ENCODE results near the gene METTL5. TPM values are rescaled to one million over a fixed set of nuclear protein-coding genes. Genes with fewer than 3 reads are reported as not detected.
"Not testable (repeated sequence)": the region's sequence is repeated elsewhere in the genome, so short reads cannot be mapped to it uniquely, and the experiment has no call there.

Gene METTL5
- total RNA-seq, result 38.5 and 43.7 TPM in 2 replicates

DNA sequence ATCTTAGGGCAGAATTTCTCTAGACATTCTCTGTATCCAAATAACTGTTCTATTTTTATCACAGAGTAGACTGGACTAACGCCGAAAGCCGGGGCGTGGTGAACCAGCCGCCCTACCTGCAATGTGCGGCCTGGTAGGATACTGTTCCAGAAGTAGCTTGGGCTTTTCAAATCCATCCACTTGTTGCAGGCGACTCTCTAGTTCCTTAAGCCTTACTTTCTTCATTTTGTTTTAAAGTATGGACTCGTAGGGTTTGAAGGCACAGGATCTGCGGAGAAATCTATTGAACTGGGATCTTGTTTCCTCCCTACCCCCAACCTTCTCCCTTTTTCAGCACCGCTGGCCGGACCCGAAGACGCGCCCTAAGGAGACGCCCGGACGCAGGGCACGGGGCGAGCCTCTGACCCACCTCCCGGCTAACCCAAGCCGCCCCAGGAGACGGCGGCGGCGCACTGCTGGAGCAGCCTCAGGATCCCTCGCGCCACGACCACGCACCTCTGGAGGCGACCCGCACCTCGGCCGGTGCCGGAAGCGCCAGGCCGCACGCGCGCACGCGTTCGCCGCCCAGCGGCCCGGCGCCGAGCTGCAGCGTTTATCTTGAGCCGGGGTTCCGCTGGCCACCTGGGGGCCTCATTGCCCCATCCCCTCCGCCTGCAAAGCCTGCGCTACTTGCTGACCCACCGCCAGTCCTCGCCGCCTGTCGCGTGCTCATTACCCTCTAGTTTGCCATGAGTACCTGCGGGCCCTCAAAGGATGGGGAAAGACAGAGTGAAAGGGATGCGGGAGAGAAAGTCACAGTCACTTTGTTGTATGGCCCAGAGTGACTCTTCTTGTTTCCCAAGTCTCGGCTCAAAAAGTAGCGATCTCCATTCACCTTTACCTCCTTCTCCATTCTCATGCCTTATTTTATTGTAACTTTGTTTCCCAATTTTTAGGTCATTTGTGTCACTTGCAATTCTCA is at the start of gene METTL5:
Gene METTL5 (minus strand): TSS at position 533 of the 961 bp plus-strand sequence. CDS start 308 bp downstream, at position 225.
- DNase-seq (ENCODE audit: extremely low read depth, low read depth, low spot score), result no peak

DNA sequence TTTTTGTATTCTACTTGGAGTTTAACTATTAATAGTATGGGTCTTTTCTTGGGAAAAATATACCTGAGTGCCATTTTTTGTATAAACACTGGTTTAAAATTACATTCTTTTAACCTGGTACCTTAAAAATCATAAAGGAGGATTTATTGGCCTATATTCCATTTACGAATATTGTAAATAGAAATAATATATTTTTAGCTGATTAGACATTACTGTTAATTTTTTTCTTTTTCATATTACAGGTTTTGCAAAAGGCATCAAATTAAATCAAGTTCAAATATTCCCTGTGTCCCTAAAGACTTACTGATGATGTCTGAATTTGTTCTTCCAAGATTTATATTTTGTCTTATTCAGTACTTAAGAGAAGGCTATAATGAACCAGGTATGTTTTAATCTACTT is 47.3 kb upstream of the METTL5 start:
- no peak for DNase-seq (ENCODE audit: extremely low read depth, low read depth, low spot score)

DNA sequence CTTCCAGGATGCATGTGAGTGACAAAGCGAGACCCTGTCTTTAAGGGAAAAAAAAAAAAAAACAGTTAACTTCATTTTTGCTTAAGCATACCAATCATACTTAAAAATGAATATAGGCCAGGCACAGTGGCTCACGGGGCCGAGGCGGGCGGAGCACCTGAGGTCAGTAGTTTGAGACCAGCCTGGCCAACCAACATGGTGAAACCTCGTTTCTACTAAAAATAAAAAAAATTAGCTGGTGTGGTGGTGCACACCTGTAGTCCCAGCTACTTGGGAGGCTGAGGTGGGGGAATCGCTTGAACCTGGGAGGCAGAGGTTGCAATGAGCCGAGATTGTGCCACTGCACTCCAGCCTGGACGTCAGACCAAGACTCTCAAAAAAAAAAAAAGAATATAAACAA is 46.7 kb upstream of the METTL5 start:
- DNase-seq (ENCODE audit: extremely low read depth, low read depth, low spot score), result not testable (repeated sequence)

DNA sequence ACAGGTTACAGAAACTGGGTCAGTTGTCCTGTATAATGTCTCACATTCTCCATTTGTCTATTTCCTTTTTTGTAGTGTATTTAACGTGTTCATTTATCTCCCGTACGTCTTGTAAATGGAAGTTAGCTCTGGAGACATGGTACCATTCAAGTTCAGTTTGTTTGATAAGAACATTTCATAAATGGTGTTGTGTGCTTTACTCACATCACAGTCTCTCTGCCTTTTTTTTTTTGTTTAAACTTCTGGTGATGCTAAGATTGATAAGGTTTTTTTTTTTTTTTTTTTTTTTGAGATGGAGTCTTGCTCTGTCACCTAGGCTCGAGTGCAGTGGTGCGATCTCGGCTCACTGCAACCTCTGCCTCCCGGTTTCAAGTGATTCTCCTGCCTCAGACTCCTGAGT is 44.2 kb upstream of the METTL5 start:
- DNase-seq (ENCODE audit: extremely low read depth, low read depth, low spot score), result no peak

DNA sequence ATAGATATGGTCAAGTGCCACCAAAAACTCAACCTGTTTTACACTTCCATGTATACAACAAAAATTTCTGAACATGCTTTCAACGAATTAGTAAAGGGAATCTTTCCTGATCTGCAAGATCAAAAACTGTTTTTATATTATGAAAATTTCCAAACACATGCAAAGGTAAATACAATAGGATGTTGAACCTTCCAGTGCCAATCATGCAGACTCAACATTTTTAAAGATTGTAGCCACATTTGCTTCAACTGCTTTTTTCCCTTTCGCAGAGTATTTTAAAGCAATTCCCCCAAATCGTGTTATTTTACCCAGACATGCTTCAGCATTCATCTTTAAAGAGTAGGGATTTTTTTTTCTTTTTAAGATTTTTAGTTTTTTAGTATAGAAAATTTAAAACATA is 42.9 kb upstream of the METTL5 start:
- no peak for DNase-seq (ENCODE audit: extremely low read depth, low read depth, low spot score)

DNA sequence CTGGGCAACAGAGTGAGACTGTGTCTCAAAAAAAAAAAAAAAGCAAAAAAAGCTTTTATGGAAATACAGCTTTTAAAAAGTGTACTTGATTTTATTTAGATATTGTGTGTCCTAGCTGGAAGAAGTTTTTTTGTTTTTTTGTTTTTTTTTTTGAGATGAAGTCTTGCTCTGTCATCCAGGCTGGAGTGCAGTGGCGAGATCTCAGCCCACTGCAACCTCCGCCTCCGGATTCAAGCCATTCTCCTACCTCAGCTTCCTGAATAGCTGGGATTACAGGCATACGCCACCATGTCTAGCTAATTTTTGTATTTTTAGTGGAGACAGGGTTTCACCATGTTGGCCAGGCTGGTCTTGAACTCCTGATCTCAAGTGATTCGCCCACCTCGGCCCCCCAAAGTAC is 41.5 kb upstream of the METTL5 start:
- DNase-seq (ENCODE audit: extremely low read depth, low read depth, low spot score), result not testable (repeated sequence)

DNA sequence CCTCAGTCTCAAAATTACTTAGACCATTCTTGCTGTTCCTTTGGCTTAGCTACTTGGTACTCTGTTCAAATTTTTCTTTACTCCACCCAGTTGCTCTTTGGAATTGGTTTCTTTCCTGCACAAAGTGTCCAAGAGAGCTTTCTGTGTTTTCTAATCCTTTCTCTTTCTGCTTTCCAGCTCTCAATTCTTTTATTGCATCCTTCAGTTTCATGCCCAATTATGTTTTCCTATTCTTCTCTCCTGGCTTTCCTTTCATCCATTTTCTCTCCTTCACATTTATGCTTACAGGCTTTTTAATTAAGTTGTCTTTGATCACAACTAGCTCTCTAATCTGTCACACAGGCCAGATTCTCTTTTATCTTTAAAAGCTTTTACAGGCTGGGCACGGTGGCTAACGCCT is 40.8 kb upstream of the METTL5 start:
- DNase-seq (ENCODE audit: extremely low read depth, low read depth, low spot score), result no peak

DNA sequence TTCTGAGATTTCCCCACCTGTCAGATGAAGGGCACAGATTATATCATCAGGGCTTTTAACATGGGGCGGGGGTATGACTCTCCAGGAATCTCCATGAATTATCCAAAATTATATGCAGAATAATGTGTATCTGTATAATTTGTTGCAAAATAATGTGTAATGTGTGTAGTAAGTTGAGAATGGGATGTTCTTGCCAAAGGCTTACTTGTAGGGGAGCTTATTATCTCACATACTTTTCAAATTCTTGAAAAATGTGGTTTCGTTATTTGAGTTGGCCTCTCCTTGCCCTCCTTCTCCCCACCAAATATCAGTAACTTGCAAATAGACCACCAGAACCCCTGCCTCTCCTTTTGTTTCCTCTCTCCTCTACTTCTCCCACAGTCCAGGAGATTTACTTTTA is 38.1 kb upstream of the METTL5 start:
- DNase-seq (ENCODE audit: extremely low read depth, low read depth, low spot score), result no peak

DNA sequence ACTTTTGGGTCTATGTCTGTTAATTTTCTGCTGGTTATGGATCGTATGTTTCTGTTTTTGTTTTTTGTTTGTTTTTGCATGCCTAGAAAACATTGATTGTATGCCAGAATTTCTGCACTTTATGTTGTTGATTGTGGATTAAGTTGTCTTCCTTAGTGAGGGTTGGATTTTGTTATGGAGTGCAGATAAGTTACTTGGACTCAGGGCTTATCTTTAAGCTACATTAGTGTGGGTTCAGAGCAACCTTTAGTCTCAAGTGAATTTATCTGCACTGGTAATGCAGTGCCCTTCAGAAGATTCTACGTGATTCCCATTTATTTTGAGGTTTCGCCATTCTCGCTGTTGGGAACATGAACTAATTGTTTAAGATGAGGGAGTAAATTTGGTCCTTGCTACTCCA is 35.4 kb upstream of the METTL5 start:
- DNase-seq (ENCODE audit: extremely low read depth, low read depth, low spot score), result no peak

DNA sequence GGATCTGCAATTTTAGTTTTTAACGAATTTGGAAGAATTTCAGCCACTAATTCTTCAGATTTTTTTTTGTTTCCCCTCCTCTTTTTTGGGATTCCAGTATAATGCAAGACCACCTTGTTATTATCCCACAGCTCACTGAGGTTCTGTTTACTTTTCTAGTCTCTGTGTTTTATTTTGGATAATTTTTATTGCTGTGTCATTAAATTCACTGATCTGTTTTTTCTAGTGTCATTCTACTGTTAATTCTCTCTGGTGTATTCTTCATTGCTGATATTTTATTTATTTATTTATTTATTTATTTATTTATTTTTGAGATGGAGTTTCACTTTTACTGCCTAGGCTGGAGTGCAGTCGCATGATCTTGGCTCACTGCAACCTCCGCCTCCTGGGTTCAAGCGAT is 34.7 kb upstream of the METTL5 start:
- DNase-seq (ENCODE audit: extremely low read depth, low read depth, low spot score), result no peak

DNA sequence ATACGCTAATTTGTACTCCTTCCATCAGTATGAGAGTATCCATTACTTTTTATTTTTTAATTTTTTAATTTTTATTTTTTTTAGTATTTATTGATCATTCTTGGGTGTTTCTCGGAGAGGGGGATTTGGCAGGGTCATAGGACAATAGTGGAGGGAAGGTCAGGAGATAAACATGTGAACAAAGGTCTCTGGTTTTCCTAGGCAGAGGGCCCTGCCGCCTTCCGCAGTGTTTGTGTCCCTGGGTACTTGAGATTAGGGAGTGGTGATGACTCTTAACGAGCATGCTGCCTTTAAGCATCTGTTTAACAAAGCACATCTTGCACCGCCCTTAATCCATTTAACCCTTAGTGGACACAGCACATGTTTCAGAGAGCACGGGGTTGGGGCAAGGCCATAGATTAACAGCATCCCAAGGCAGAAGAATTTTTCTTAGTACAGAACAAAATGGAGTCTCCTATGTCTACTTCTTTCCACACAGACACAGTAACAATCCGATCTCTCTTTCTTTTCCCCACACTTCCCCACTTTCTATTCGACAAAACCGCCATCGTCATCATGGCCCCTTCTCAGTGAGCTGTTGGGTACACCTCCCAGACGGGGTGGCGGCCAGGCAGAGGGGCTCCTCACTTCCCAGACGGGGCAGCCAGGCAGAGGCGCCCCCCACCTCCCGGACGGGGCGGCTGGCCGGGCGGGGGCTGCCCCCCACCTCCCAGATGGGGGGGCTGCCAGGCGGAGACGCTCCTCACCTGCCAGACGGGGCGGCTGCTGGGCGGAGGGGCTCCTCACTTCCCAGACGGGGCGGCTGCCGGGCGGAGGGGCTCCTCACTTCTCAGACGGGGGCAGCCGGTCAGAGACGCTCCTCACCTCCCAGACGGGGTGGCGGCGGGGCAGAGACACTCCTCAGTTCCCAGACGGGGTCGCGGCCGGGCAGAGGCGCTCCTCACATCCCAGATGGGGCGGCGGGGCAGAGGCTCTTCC is 30.9 kb upstream of the METTL5 start:
- not testable (repeated sequence) for DNase-seq (ENCODE audit: extremely low read depth, low read depth, low spot score)

DNA sequence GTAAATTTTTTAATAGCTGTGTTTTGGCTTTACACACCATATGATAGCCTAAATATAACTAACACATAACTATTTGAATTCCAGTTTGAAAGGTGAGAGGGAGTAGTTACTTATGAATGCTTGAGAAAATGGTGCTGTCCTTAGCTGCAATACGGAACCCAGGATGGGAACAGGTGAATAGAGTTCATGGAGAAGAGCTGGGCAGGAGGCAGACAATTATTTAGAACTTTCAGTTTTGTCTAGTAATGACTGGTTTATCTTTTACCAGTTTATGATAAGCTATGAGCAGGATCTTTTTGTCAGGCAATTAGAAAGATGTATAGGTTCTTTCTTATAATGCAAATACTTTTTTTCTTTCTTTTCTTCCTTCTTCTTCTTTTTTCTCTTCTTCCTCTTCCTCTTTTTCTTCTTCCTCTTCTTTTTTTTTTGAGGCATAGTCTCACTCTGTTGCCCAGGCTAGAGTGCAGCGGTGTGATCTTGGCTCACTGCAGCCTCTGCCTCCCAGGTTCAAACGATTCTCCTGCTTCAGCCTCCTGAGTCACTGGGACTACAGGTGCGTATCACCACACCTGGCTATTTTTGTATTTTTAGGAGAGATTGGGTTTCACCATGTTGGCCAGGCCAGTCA is 28.4 kb upstream of the METTL5 start:
- no peak for DNase-seq (ENCODE audit: extremely low read depth, low read depth, low spot score)

DNA sequence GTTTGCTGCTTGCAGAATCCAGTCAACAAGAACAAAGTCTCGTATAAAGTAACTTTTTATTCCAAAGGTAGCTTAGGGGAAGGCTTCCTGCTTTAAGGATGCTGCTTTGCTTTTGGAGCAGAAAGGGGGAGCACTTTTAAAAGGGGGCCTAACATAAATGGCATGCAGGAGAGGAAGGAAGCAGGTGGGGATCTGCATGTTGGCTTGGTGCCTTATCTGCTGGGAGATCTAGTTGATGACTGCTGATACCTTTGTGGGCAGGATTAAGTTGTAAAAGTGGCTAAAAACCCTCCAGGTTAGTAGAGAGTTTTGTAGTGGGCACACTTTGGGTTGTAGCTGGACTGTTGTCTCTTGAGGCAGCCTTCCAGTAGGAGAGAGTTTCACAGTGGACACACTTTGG is 25.0 kb upstream of the METTL5 start:
- no peak for DNase-seq (ENCODE audit: extremely low read depth, low read depth, low spot score)

DNA sequence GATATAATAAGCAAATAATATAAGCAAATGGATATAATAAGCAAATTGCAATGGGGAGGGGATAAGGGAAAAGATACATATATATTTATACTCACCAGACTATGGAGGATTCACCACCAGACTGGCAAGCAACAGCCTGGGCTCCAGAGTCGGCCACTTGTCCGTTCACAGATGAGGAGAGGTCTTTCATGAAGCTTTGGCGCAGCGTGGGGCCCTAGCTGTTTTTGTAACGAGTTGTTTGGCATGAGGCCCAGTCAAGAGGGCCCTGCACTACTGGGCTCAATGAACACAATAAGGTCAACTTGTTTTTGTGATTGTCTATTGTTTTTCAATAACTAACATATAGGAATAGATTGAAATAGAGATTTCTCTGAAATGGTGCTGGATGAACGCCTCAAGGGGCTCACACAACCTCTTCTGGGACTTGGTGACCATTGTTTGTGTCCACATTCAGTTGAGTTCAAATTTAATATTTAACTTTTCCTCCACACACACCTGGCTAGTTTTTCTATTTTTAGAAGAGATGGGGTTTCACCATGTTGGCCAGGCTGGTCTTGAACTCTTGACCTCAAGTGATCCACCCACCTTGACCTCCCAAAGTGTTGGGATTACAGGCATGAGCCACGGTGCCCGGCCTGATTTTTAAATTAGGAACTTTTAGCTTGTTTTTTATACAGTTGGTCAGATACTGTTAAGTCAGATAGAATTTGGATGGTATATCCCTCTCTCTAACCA is 24.4 kb upstream of the METTL5 start:
- DNase-seq (ENCODE audit: extremely low read depth, low read depth, low spot score), result not testable (repeated sequence)

DNA sequence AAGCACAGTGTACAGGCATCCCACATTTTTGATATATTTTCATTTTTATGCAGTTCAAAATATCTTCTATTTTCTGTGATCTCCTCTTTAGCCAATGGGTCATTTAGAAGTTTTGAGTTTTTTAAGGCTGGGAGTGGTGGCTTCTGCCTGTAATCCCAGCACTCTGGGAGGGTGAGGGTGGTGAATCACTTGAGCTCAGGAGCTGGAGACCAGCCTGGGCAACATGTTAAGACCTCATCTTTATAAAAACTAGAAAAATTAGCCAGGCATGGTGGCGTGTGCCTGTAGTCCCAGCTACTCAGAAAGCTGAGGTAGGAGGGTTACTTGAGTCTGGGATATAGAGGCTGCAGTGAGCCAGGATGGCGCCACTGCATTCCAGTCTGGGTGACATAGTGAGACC is 20.3 kb upstream of the METTL5 start:
- DNase-seq (ENCODE audit: extremely low read depth, low read depth, low spot score), result no peak

DNA sequence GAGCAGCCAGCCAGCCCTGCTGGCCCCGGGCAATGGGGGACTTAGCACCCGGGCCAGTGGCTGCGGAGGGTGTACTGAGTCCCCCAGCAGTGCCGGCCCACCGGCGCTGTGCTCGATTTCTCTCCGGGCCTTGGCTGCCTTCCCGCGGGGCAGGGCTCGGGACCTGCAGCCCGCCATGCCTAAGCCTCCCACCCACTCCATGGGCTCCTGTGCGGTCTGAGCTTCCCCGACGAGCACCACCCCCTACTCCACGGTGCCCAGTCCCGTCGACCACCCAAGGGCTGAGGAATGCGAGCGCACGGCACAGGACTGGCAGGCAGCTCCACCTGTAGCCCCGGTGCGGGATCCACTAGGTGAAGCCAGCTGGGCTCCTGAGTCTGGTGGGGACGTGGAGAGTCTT is 16.9 kb upstream of the METTL5 start:
- DNase-seq (ENCODE audit: extremely low read depth, low read depth, low spot score), result not testable (repeated sequence)

DNA sequence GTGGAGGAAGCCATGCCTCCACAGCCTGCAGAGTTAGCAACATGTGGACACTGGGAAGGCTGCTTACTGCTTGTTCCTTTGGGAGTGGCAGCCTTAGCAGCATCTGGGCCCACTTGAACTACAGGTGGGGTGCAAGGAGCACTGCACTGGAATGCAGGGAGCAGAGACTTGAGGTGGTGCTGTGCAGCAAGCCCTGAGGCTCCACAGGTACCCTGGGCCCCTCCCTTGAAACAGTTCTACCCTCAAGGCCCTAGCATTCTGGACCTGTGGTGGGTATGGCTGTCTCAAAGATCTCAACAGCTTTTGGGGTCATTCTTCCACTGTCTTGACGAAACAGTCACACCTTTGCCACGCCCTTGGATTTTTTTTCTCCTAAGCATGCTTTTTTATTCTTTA is 16.0 kb upstream of the METTL5 start:
- DNase-seq (ENCODE audit: extremely low read depth, low read depth, low spot score), result no peak

DNA sequence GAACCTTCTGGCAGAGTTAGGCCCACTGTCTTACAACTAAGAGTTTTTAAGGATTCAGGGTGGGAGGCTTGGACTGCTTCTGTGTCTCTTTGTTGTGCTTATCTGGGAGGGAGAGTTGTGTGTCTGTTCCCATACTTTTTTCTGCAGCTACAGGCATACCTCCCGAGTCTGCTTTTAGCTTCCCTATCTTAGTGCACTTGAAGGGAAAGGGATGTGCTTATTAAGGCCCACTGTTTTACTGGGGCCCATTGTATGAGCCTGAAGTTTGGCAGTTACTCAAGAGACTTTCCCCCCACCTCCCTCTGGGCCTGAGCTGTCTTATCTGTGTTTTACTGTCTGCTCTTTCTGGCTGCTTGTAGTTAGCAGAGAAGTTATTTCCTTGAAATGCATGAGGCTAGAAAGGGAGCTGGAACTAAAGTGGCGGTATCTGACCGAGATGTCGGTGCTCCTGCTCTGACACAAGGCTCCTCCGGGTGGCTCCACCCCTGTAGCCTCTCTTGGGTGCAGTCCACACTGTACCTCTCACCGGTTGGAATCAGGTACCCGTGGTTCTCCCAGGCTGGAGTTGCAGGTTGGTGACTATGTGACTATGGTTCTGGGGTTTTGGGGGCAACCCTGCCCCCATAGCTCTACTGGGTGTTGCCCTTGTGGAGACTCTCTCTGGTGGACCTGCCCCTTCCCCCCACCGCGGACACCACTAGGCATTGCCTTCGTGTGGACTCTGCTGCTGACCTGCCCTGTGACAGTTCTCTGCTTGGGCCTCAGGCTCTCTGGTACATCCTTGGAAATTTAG is 15.4 kb upstream of the METTL5 start:
- DNase-seq (ENCODE audit: extremely low read depth, low read depth, low spot score), result no peak

DNA sequence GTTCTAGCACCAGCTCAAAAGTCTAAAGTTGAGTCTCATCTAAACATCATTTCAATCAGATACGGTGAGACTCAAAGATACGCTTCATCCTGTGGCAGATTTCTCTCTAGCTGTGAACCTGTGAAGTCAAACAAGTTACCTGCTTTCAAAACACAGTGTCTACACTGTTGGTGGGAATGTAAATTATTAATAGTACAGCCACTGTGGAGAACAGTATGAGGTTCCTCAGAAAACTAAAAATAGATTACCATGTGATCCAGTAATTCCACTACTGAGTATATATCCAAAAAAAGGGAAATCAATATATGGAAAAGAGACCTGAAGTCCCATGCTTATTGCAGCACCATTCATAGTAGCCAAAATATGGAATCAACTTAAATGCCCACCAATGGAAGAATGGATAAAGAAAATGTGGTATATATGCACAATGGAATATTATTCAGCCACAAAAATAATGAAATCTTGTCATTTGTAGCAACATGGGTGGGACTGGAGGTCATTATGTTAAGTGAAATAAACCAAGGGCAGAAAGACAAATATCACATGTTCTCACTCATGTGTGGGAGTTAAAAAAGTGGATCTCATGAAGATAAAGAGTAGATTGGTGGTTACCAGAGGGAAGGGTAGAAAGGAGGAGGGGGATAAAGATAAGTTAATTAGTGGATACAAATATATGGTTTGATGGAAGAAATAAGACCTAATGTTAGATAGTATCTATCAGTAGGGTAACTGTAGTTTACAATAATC is 14.2 kb upstream of the METTL5 start:
- DNase-seq (ENCODE audit: extremely low read depth, low read depth, low spot score), result no peak

Data from glomerular endothelial cell (primary cell).